HepG2 (cell line): ENCODE results near the gene FAM156A. TPM values are rescaled to one million over a fixed set of nuclear protein-coding genes. Genes with fewer than 3 reads are reported as not detected.

ENCODE experiments used
- HOXA9 ChIP-seq: sonication (generic); formaldehyde crosslinking; IDR thresholded peaks from 2 replicates; pipeline ENCODE4 v1.8.1; 2022; ENCODE audit warnings: missing genetic modification reagents, mild to moderate bottlenecking, moderate library complexity, borderline replicate concordance
- RBM22 ChIP-seq: fragments of 200-400 bp; formaldehyde crosslinking; optimal IDR thresholded peaks from 2 replicates; pipeline ENCODE3; 2017; ENCODE audit warnings: mild to moderate bottlenecking, low read length, moderate library complexity
- TEAD3 ChIP-seq: optimal IDR thresholded peaks from 2 replicates; pipeline ENCODE3; 2016; ENCODE audit warnings: borderline replicate concordance
- ZBTB7B ChIP-seq: sonication (generic); formaldehyde crosslinking; IDR thresholded peaks from 2 replicates; pipeline ENCODE4 v1.4.0; 2020; ENCODE audit warnings: missing genetic modification reagents
- ZNF468 ChIP-seq: sonication (generic); formaldehyde crosslinking; IDR thresholded peaks from 2 replicates; pipeline ENCODE4 v1.8.0; 2022; ENCODE audit warnings: mild to moderate bottlenecking, moderate library complexity, missing genetic modification reagents
- ZNF549 ChIP-seq: sonication (generic); formaldehyde crosslinking; IDR thresholded peaks from 2 replicates; pipeline ENCODE4 v1.5.0; 2020; ENCODE audit warnings: missing genetic modification reagents
- ZNF570 ChIP-seq: sonication (generic); formaldehyde crosslinking; IDR thresholded peaks from 2 replicates; pipeline ENCODE4 v1.4.0; 2020; ENCODE audit warnings: mild to moderate bottlenecking, missing genetic modification reagents, borderline replicate concordance
- ZNF629 ChIP-seq: sonication (generic); formaldehyde crosslinking; conservative IDR thresholded peaks from 2 replicates; pipeline ENCODE4 v1.5.0; 2020; ENCODE audit warnings: missing genetic modification reagents
- ZNF841 ChIP-seq: sonication (generic); formaldehyde crosslinking; IDR thresholded peaks from 2 replicates; pipeline ENCODE4 v1.8.1; 2023; ENCODE audit warnings: missing genetic modification reagents, borderline replicate concordance
- polyA plus RNA-seq, 8 experiments: library from polyadenylated mRNA; depleted of rRNA in 3 of 8; stranded (reverse) in 7 of 8; unstranded in 1 of 8; fragments of >200 nt; fragmentation: Illumina TruSeq in 4 of 8; extraction: Trizol in 4 of 8; gene quantifications; 2 replicates each; pipeline versions ENCODE4 v1.2.1 to v1.2.3, GENCODE V29; 2011 to 2016; ENCODE audit warnings: low read depth in 4 of 8, missing spikeins in 1 of 8, mixed read lengths in 1 of 8; ENCODE audit not compliant: insufficient read depth in 1 of 8
- total RNA-seq, 5 experiments: library from RNA; depleted of rRNA; stranded (reverse); fragments of >200 nt; fragmentation: Illumina TruSeq; extraction: Trizol; gene quantifications; 2 replicates each; pipeline ENCODE4 v1.2.3, GENCODE V29; 2016; ENCODE audit warnings: low read depth in 1 of 5
- TF ChIP-seq, protein P1 (sequence below): sonication (generic); formaldehyde crosslinking; IDR thresholded peaks from 2 replicates; pipeline ENCODE4 v1.5.1; 2020; ENCODE audit warnings: missing genetic modification reagents, mild to moderate bottlenecking, borderline replicate concordance
- TF ChIP-seq, protein P2 (sequence below): sonication (generic); formaldehyde crosslinking; IDR thresholded peaks from 2 replicates; pipeline ENCODE4 v1.4.0; 2020; ENCODE audit warnings: missing genetic modification reagents
- TF ChIP-seq, protein P3 (sequence below): sonication (generic); formaldehyde crosslinking; IDR thresholded peaks from 2 replicates; pipeline ENCODE4 v1.5.0; 2020; ENCODE audit warnings: mild to moderate bottlenecking, missing genetic modification reagents

Gene FAM156A
- total and polyA plus RNA-seq, 2 of the 13 experiments (the other 11 are each of a cell fraction or from before 2014, with no cell fraction given) = 15.4 to 53.8 TPM

DNA sequence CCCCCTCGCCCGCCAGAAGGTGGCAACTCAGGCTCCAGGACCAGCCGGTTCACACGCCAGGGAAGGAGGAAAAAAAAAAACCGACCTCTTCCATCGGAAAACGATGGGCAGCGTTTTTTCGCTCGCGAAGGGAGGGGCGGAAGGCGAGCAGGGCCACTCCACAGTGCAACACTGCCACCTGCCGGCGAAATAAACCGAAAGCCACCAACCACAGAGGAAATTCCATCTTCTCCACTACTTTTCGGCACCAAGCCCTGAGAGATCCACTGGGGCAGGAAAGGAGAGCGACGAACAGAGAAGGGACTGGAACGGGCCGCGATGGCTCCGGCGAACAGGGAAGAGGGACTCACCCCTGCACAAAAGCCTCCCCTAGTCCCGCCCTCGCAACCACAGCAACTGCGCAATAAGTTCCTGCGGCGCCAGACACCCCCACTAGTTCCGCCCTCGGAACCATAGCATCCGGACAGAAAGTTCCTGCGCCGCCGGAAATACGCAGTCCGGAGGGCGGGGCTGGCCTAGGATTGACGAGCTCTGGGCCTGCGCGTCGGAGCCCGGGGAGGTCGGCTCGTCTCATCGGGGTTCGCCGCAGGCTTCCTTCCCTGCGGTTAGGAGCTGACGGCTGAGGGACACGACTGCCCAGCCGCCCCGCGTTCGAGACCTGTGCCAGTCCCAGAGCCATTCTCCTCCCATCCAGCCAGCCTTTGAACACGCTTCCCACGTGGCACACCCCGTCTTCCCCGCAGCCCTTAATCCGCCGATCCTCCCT is 23.4 kb downstream of the FAM156A start (continued):
- TF ChIP-seq RBM22 (no peak), ZNF629 (CRISPR knock-in tag) (no peak), ZBTB7B (CRISPR knock-in tag) (peak; percentile 37; the same call in 1 of the 2 replicates), ZNF468 (CRISPR knock-in tag) (no peak), ZNF570 (CRISPR knock-in tag) (no peak), HOXA9 (CRISPR knock-in tag) (no peak), ZNF549 (no peak), ZNF841 (CRISPR knock-in tag) (no peak), TEAD3 (CRISPR knock-in tag) (no peak)
- TF ChIP-seq, protein P1, sequence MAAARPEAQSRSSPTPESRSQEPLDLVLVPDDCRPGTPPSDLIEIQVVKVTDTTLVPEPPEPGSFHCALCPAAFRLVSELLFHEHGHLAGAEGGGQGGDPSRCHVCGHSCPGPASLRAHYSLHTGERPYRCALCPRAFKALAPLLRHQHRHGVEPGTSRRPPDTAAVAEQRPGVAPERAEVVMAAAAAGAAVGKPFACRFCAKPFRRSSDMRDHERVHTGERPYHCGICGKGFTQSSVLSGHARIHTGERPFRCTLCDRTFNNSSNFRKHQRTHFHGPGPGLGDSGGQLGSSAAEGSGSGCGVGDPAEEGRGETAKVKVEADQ (CRISPR knock-in tag) = no peak
- TF ChIP-seq, protein P2, sequence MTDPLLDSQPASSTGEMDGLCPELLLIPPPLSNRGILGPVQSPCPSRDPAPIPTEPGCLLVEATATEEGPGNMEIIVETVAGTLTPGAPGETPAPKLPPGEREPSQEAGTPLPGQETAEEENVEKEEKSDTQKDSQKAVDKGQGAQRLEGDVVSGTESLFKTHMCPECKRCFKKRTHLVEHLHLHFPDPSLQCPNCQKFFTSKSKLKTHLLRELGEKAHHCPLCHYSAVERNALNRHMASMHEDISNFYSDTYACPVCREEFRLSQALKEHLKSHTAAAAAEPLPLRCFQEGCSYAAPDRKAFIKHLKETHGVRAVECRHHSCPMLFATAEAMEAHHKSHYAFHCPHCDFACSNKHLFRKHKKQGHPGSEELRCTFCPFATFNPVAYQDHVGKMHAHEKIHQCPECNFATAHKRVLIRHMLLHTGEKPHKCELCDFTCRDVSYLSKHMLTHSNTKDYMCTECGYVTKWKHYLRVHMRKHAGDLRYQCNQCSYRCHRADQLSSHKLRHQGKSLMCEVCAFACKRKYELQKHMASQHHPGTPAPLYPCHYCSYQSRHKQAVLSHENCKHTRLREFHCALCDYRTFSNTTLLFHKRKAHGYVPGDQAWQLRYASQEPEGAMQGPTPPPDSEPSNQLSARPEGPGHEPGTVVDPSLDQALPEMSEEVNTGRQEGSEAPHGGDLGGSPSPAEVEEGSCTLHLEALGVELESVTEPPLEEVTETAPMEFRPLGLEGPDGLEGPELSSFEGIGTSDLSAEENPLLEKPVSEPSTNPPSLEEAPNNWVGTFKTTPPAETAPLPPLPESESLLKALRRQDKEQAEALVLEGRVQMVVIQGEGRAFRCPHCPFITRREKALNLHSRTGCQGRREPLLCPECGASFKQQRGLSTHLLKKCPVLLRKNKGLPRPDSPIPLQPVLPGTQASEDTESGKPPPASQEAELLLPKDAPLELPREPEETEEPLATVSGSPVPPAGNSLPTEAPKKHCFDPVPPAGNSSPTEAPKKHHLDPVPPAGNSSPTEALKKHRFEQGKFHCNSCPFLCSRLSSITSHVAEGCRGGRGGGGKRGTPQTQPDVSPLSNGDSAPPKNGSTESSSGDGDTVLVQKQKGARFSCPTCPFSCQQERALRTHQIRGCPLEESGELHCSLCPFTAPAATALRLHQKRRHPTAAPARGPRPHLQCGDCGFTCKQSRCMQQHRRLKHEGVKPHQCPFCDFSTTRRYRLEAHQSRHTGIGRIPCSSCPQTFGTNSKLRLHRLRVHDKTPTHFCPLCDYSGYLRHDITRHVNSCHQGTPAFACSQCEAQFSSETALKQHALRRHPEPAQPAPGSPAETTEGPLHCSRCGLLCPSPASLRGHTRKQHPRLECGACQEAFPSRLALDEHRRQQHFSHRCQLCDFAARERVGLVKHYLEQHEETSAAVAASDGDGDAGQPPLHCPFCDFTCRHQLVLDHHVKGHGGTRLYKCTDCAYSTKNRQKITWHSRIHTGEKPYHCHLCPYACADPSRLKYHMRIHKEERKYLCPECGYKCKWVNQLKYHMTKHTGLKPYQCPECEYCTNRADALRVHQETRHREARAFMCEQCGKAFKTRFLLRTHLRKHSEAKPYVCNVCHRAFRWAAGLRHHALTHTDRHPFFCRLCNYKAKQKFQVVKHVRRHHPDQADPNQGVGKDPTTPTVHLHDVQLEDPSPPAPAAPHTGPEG (CRISPR knock-in tag) = no peak
- TF ChIP-seq, protein P3, sequence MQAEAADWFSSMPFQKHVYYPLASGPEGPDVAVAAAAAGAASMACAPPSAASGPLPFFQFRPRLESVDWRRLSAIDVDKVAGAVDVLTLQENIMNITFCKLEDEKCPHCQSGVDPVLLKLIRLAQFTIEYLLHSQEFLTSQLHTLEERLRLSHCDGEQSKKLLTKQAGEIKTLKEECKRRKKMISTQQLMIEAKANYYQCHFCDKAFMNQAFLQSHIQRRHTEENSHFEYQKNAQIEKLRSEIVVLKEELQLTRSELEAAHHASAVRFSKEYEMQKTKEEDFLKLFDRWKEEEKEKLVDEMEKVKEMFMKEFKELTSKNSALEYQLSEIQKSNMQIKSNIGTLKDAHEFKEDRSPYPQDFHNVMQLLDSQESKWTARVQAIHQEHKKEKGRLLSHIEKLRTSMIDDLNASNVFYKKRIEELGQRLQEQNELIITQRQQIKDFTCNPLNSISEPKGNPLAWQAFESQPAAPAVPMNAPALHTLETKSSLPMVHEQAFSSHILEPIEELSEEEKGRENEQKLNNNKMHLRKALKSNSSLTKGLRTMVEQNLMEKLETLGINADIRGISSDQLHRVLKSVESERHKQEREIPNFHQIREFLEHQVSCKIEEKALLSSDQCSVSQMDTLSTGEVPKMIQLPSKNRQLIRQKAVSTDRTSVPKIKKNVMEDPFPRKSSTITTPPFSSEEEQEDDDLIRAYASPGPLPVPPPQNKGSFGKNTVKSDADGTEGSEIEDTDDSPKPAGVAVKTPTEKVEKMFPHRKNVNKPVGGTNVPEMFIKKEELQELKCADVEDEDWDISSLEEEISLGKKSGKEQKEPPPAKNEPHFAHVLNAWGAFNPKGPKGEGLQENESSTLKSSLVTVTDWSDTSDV (CRISPR knock-in tag) = no peak
